ENCODE results near the gene NAV2.

Gene NAV2

GRCh38 chr11:20160425-20161229, 448.0 kb downstream of the NAV2 start, which contains the start of gene DBX1:
TSS of gene DBX1 (minus strand) at chr11:20160475. CDS start at chr11:20160324, 151 bp downstream.
- no peak for DNase-seq (ENCODE audit: low spot score)

GRCh38 chr11:20161230-20161918, 448.7 kb downstream of the NAV2 start:
- DNase-seq (ENCODE audit: low spot score) = no peak

GRCh38 chr11:20161923-20162744, 449.5 kb downstream of the NAV2 start:
- DNase-seq (ENCODE audit: low spot score) = no peak

- DNase-seq (ENCODE audit: low spot score) = no peak
Measured at GRCh38 chr11:20162824-20163782, 450.5 kb downstream of the NAV2 start.

GRCh38 chr11:20163783-20164481, 451.3 kb downstream of the NAV2 start:
- DNase-seq (ENCODE audit: low spot score) = no peak

All from LoVo (cell line).